Thoracic aorta (tissue), 2 donors: ENCODE data around the gene LDLRAD3. TPM values are rescaled to one million over a fixed set of nuclear protein-coding genes. Genes with fewer than 3 reads are reported as not detected.
A peak's percentile ranks its signal among the peaks of the same experiment; 100 is the strongest.

ENCODE experiments used
- ATAC-seq: fragments of 150-250 bp; one replicate; pipeline ENCODE4 v1.8.0; 2017; ENCODE audit warnings: low read depth; ENCODE audit not compliant: insufficient number of reproducible peaks, low FRiP score
- DNase-seq: peaks from one replicate; pipeline ENCODE4 v3.0.0-alpha.2; 2020; ENCODE audit warnings: low spot score
- H3K27ac ChIP-seq, 2 donors: fragments of 200-600 bp; sonication (generic); 1 replicate in 1 of 2; 2 replicates in 1 of 2; pipeline ENCODE4 v1.5.1; 2016; ENCODE audit warnings: mild to moderate bottlenecking in 2 of 2, moderate library complexity in 2 of 2
- H3K27me3 ChIP-seq: fragments of 200-600 bp; sonication (generic); replicated peaks from 2 replicates; pipeline ENCODE4 v1.6.0; 2016; ENCODE audit warnings: mild to moderate bottlenecking; ENCODE audit not compliant: insufficient read depth
- H3K36me3 ChIP-seq: fragments of 200-600 bp; sonication (generic); one replicate; pipeline ENCODE4 v1.5.1; 2016
- H3K4me1 ChIP-seq, 2 donors: fragments of 200-600 bp; sonication (generic); 1 replicate in 1 of 2; 2 replicates in 1 of 2; pipeline versions ENCODE4 v1.5.1 to v1.6.0; 2016; ENCODE audit warnings: low read depth in 2 of 2, mild to moderate bottlenecking in 1 of 2; ENCODE audit not compliant: control insufficient read depth in 1 of 2
- H3K4me3 ChIP-seq: fragments of 200-600 bp; sonication (generic); 2 replicates; pipeline ENCODE4 v1.5.1; 2016; ENCODE audit warnings: mild to moderate bottlenecking
- H3K9me3 ChIP-seq: fragments of 200-600 bp; sonication (generic); 2 replicates; pipeline ENCODE4 v1.5.1; 2016
- total RNA-seq, 2 donors: library from RNA; depleted of rRNA; stranded (reverse); fragments of >200 nt; gene quantifications; one replicate each; pipeline versions ENCODE4 v1.1.0 to v1.2.3, GENCODE V29; 2016
- TF ChIP-seq, protein P1 (sequence below): fragments of 200-600 bp; sonication (generic); IDR thresholded peaks from one replicate; pipeline ENCODE4 v1.5.1; 2019; ENCODE audit warnings: antibody characterized with exemption

The LDLRAD3 gene
- total RNA-seq, 2 donors from 2014 or later = 6.1 to 17.2 TPM

DNA sequence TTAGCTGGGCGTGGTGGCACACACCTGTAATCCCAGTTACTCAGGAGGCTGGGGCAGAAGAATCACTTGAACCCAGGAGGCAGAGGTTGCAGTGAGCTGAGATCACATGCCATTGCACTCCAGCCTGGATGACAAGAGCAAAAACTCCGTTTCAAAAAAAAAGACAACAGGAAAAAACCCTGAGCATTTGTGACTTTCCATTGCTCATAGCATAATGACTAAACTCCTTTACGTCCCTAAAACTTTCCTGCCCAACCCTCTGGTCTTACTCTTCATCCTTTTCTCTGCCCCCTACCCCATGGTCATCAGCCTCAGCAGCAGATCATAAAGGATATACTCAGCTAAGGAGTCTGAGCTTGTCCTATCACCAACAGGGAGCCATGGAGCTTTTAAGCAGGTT is 6.8 kb upstream of the LDLRAD3 start:
- H3K4me3 ChIP-seq = no peak overlapping the region
- H3K27me3 ChIP-seq = no peaks in the 10 kb centered on the region
- TF ChIP-seq, protein P1, sequence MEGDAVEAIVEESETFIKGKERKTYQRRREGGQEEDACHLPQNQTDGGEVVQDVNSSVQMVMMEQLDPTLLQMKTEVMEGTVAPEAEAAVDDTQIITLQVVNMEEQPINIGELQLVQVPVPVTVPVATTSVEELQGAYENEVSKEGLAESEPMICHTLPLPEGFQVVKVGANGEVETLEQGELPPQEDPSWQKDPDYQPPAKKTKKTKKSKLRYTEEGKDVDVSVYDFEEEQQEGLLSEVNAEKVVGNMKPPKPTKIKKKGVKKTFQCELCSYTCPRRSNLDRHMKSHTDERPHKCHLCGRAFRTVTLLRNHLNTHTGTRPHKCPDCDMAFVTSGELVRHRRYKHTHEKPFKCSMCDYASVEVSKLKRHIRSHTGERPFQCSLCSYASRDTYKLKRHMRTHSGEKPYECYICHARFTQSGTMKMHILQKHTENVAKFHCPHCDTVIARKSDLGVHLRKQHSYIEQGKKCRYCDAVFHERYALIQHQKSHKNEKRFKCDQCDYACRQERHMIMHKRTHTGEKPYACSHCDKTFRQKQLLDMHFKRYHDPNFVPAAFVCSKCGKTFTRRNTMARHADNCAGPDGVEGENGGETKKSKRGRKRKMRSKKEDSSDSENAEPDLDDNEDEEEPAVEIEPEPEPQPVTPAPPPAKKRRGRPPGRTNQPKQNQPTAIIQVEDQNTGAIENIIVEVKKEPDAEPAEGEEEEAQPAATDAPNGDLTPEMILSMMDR = no peak
- H3K36me3 ChIP-seq = no peaks in the 10 kb centered on the region
- no peak overlapping the region for H3K27ac ChIP-seq
- ATAC-seq (no peak), DNase-seq (no peak)
- H3K9me3 ChIP-seq = peaks cover 2% of the 10 kb centered on the region
- H3K4me1 ChIP-seq = peaks cover 0 to 4% of the 10 kb centered on the region in 2 donors

- Histone ChIP-seq H3K36me3 (no peaks in the 10 kb centered on the region), H3K4me3 (no peak overlapping the region), H3K27ac (no peak overlapping the region), H3K9me3 (no peaks in the 10 kb centered on the region), H3K27me3 (no peaks in the 10 kb centered on the region), H3K4me1 (peaks cover 0 to 4% of the 10 kb centered on the region in 2 donors)
- DNase-seq = no peak
- ATAC-seq = no peak
- TF ChIP-seq, protein P1 = no peak
These were observed 6.2 kb upstream of the LDLRAD3 start for GRCh38 chr11:35937700-35938099.

- H3K4me3 ChIP-seq = no peak overlapping the region
- H3K9me3 ChIP-seq = no peaks in the 10 kb centered on the region
- DNase-seq (no peak), ATAC-seq (no peak)
- TF ChIP-seq, protein P1 = no peak
- no peak overlapping the region for H3K27ac ChIP-seq
- H3K4me1 ChIP-seq = peaks cover 4% of the 10 kb centered on the region in 2 donors
- no peaks in the 10 kb centered on the region for H3K27me3 ChIP-seq
- H3K36me3 ChIP-seq = no peaks in the 10 kb centered on the region
These were observed 5.6 kb upstream of the LDLRAD3 start for GRCh38 chr11:35938231-35938630.

- TF ChIP-seq, protein P1 = no peak
- H3K27me3 ChIP-seq = no peaks in the 10 kb centered on the region
- H3K27ac ChIP-seq = peak overlapping the region in 1 of 2 donors; percentile 34
- no peaks in the 10 kb centered on the region for H3K9me3 ChIP-seq
- no peaks in the 10 kb centered on the region for H3K36me3 ChIP-seq
- H3K4me3 ChIP-seq = peak overlapping the region; percentile 79
- DNase-seq (no peak), ATAC-seq (no peak)
- peaks cover 7 to 8% of the 10 kb centered on the region in 2 donors for H3K4me1 ChIP-seq
These were observed 553 bp upstream of the LDLRAD3 start for GRCh38 chr11:35943309-35943708.

- no peaks in the 10 kb centered on the region for H3K27me3 ChIP-seq
- H3K27ac ChIP-seq = peak overlapping the region in 1 of 2 donors; percentile 16
- ATAC-seq = no peak
These were observed 758 bp downstream of the LDLRAD3 start for GRCh38 chr11:35944503-35945136.

More at GRCh38 chr11:35944503-35945136, 758 bp downstream of the LDLRAD3 start:
- no peaks in the 10 kb centered on the region for H3K36me3 ChIP-seq
- H3K4me3 ChIP-seq = peak overlapping the region; percentile 78
- TF ChIP-seq, protein P1 = no peak
- H3K4me1 ChIP-seq = peaks cover 7 to 8% of the 10 kb centered on the region in 2 donors
- DNase-seq = no peak
- H3K9me3 ChIP-seq = no peaks in the 10 kb centered on the region
